Amniotic epithelial cell (primary cell): ENCODE data around the gene BRF1.
"Not testable (repeated sequence)": the region's sequence is repeated elsewhere in the genome, so short reads cannot be mapped to it uniquely, and the experiment has no call there.

Experiments used
- DNase-seq: peaks from one replicate; pipeline ENCODE4 v3.0.0-alpha.2; 2010; ENCODE audit warnings: low read depth

The BRF1 gene

GRCh38 chr14:105290621-105291346 is 10.0 kb downstream of the BRF1 start:
- peak; percentile 21 for DNase-seq

DNA sequence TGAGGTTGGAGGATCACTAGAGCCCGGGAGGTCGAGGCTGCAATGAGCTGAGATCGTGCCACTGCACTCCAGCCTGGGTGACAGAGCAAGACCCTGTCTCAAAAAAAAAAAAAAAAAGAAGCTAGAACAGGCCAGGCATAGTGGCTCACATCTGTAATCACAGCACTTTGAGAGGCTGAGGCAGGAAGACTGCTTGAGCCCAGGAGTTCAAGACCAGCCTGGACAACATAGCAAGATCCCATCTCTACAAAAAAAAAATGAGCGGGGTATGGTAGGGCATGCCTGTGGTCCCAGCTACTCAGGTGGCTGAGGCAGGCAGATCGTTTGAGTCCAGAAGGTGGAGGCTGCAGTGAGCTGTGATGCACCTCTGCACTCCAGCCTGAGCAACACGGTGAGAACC is 11.9 kb downstream of the BRF1 start:
- not testable (repeated sequence) for DNase-seq

- no peak for DNase-seq
Observed at GRCh38 chr14:105287249-105288102, 13.3 kb downstream of the BRF1 start.

- DNase-seq = no peak
Observed at GRCh38 chr14:105286759-105287144, 14.0 kb downstream of the BRF1 start.

DNA sequence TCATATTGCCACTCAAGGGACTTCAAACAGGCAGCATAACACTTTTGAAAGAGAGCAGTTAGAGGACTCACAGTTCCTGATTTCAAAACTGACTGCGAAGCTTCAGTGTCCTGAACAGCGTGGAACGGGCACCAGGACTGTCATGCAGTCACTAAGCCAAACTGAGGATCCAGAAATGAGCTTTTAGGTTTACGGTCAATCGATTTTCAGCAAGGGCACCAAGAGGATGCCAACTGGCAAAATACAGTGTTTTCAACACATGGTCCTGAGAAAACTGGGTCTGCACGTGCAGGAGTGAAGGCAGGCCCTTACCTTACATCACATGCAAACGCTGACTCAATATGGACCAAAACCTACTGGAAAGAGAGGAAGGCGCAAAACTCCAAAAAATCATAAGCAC is 15.6 kb downstream of the BRF1 start:
- no peak for DNase-seq

DNA sequence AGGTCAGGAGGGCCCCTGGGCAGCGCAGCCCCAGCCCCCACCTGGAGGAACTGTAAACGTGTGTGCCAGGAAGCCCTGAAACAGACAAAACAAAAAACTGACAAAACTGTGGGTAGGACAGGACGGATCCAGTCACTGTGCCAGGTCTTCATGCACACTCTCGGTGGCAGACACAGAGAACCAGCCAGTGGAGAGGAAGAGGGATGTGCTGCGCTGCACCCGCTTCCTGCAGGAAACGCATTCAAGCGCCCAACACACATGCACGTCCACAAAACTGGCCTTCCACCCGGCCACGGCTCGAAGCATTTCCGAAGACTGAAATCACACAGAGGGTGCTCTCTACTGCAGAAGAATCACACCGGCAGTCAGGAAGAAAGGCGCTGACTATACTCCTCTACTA is 16.9 kb downstream of the BRF1 start:
- DNase-seq = no peak

DNA sequence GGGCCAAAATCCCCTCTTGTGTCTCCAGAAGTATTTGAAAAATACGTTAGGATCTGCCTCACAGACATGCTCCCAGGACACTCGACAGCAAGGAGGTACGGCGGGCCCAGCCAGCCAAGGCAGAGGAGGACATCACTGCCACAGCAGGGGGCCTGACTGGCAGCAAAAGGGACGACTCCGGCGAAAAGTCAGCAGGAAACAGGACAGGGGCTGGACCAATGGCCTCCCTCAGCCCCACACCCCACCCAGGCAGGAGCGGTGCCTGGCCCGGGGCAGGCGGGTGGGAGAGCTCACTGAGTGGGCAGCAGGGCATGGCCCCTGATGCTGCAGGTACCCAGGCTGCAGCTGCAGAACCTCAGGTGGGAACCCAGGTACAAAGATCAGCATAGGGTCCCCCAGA is 17.8 kb downstream of the BRF1 start:
- no peak for DNase-seq

- DNase-seq = no peak
Observed at GRCh38 chr14:105282098-105282725, 18.6 kb downstream of the BRF1 start.

DNA sequence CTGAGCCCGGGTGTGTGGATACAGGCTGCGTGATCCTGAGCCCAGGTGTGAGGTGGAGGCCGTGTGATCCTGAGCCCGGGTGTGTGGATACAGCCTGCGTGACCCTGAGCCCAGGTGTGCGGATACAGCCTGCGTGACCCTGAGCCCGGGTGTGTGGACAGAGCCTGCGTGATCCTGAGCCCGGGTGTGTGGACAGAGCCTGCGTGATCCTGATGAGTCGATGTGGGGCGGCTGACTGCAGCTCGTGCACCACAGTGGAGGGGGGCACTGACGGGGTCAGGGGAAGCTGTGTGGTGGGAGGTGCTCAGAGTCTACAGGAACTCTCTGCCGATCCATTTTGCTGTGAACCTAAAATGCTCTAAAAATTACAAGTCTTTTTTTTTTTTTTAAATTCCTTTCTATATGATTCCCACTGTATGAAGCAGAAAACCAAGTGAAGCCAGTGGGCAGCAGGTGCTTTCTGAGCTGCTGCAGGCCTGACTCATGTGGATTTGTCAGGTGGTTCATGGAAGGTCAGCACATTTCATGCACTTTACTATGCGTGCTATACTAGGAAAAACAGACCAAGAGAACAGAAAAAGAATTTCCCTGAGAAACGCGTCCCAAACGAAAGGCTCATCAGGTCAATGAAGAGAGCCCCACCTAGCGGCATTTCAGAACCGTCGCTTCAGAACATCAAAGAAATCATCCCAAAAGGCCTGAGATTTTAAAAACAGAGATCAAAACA is 19.3 kb downstream of the BRF1 start:
- DNase-seq = peak; percentile 88

DNA sequence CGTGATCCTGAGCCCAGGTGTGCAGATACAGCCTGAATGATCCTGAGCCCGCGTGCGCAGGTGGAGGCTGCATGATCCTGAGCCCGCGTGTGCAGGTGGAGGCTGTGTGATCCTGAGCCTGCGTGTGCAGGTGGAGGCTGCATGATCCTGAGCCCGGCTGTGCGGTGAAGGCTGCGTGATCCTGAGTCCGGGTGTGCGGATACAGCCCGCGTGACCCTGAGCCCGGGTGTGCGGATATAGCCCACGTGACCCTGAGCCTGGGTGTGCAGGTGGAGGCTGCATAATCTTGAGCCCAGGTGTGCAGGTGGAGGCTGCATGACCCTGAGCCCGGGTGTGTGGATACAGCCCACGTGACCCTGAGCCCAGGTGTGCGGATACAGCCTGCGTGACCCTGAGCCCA is 20.3 kb downstream of the BRF1 start:
- no peak for DNase-seq

DNA sequence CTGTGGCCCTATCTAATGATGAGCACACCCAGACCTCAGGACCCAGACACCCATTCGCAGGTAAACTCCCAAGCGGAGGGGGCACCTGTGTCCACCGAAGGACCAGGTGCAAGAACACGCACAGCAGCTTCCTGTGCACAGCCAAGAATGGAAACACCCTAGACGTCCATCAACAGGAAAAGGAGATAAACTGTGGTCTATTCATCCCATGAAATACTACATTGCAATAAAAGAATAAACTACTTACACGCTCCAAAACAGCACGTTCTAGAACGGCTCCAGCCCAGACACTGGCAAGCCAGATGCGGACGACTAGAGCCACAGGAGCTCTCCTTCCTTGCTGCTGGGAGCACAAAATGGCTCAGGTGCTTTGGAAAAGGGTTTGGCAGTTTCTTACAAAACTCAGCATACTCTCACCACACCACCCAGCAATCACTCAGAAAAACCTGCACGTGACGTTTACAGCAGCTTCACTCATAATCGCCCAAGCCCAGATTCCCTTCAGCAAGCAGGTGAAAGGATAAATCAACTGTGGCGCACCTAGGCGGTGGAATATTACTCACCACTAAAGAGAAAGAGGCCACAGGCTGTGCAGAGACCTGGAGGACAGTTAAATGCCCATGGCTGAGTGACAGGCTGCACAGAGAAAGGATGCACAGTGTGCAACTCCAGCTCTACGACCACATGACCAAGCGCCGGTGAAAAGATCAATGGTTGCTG is 21.0 kb downstream of the BRF1 start:
- no peak for DNase-seq

DNA sequence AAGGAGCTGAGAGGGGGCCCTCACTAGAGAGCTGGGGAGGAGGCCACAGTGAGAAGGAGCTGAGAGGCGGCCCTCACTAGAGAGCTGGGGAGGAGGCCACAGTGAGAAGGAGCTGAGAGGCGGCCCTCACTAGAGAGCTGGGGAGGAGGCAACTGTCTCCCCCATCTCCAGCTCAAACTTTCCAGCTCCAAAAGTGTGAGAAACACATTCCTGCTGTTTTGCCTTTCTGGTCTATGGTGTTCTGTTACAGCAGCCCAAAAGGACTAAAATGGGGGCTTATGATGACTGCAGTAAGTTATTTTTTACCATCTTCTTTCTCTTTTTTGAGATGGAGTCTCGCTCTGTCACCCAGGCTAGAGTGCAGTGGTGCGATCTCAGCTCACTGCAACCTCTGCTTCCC is 23.4 kb downstream of the BRF1 start:
- not testable (repeated sequence) for DNase-seq

- peak; percentile 69 for DNase-seq
Observed at GRCh38 chr14:105275267-105275946, 25.4 kb downstream of the BRF1 start.

DNA sequence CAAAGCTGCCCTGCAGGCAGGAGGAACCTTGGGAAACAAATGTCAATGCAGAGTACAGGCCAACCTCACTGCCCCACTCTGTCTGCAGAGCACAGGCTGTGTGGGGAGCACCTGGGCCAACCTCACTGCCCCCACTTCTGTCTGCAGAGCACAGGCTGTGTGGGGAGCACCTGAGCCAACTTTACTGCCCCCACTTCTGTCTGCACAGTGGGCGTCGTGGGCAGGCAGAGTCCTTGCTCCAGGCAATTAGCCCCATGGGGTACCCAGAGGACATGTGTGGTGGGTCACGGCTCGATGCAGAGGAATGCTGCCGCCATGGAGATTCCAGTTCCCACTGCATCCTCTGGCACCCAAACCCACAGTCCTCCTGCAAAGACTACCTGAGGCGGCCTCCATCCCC is 26.2 kb downstream of the BRF1 start:
- no peak for DNase-seq

GRCh38 chr14:105273062-105273461 is 27.7 kb downstream of the BRF1 start:
- no peak for DNase-seq

- no peak for DNase-seq
Observed at GRCh38 chr14:105272623-105273022, 28.2 kb downstream of the BRF1 start.

DNA sequence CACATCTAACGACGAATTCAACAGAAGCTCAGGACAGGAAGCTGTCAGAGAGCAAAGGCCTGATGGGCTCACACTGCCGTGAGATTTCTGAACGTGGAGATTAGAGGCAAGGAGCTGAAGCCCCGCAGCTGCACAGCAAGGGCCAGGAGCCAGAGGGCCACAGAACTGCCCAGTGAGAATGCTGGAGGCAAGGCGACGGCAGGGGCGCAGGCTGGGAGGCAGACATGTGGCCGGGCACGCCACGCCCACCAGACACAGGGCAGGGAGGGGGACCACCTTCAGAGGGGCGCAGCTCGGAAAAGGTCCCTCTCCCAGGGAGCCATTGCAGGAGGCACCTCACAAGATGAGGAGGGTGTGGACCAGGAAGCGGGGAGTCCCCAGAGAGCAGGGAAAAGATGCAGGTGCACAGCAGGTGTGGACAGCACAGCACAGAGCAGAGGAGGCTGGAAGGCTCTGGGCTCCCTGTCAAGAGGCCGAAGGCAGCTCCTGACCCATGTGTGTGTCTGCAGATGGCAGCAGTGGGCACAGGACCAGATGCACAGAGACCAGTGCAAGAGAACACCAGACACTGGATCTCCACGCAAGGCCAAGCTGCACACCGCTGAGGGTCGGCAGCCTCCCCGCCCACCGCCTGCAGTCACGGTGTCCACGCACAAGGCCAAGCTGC is 29.4 kb downstream of the BRF1 start:
- DNase-seq = no peak

- DNase-seq = no peak
Observed at GRCh38 chr14:105269405-105269804, 31.4 kb downstream of the BRF1 start.

DNA sequence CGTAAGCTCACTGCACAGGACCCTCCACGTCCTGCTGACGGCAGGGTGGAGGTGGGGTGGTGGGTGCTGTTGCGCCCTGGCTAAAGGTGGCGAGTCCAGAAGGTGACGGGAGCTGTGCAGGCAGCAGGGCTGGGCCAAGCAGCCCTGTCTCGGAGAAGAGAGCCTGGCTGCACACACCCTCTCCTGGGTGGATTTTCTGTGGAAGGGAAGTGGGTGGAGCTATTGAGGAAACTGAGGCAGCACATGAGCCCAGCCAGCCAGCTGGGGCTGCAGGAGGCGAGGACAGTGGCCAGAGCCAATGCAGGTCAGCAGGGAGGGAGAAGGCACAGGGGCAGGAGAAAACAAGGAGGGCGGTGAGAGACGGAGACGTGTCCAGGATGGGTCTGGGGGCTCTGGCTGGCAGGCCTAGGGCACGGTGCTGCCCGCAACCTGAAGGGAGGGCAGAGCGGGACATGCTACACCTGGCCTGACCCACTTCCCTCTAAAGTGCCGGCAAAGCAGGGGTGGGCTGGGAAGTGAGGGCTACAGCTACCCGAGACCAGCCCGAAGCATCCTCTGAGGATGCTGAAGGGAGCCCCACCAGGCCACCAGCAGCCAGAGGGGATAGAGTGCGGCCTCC is 32.0 kb downstream of the BRF1 start:
- no peak for DNase-seq
